ENCODE measurements around the gene FZR1. TPM values are rescaled to one million over a fixed set of nuclear protein-coding genes. Genes with fewer than 3 reads are reported as not detected.

The FZR1 gene
- total RNA-seq, 1 donor: 36.6 TPM

- H3K79me2 ChIP-seq (ENCODE audit: insufficient read depth, low read length): peaks cover 24% of the 10 kb centered on the region
- DNase-seq (ENCODE audit: insufficient read length, low spot score, missing footprints): peak; percentile 60
- peaks cover 28% of the 10 kb centered on the region for H3K36me3 ChIP-seq (ENCODE audit: insufficient read depth, low read length)
- TF ChIP-seq, protein P1, sequence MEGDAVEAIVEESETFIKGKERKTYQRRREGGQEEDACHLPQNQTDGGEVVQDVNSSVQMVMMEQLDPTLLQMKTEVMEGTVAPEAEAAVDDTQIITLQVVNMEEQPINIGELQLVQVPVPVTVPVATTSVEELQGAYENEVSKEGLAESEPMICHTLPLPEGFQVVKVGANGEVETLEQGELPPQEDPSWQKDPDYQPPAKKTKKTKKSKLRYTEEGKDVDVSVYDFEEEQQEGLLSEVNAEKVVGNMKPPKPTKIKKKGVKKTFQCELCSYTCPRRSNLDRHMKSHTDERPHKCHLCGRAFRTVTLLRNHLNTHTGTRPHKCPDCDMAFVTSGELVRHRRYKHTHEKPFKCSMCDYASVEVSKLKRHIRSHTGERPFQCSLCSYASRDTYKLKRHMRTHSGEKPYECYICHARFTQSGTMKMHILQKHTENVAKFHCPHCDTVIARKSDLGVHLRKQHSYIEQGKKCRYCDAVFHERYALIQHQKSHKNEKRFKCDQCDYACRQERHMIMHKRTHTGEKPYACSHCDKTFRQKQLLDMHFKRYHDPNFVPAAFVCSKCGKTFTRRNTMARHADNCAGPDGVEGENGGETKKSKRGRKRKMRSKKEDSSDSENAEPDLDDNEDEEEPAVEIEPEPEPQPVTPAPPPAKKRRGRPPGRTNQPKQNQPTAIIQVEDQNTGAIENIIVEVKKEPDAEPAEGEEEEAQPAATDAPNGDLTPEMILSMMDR (IDR thresholded peaks at IDR 0.05; ENCODE audit: extremely low read depth, low read depth, low read length): no peak
- no peaks in the 10 kb centered on the region for H3K27me3 ChIP-seq (ENCODE audit: insufficient read depth, low read length)
- H3K9me3 ChIP-seq (ENCODE audit: low read depth, low read length): no peaks in the 10 kb centered on the region
- H3K27ac ChIP-seq (ENCODE audit: low read depth, low read length): no peak overlapping the region
- H4K20me1 ChIP-seq (ENCODE audit: insufficient read depth, low read length): peaks cover 31% of the 10 kb centered on the region
- no peak overlapping the region for H3K4me2 ChIP-seq (ENCODE audit: insufficient read depth, low read length)
- H3K4me1 ChIP-seq (ENCODE audit: insufficient read depth, low read length): peaks cover 21% of the 10 kb centered on the region
- no peak overlapping the region for H3K4me3 ChIP-seq (ENCODE audit: insufficient read depth, low read length)
- no peak overlapping the region for H2AFZ ChIP-seq (ENCODE audit: low read length)
Measured at GRCh38 chr19:3462991-3463713, 43.0 kb upstream of the FZR1 start.

DNA sequence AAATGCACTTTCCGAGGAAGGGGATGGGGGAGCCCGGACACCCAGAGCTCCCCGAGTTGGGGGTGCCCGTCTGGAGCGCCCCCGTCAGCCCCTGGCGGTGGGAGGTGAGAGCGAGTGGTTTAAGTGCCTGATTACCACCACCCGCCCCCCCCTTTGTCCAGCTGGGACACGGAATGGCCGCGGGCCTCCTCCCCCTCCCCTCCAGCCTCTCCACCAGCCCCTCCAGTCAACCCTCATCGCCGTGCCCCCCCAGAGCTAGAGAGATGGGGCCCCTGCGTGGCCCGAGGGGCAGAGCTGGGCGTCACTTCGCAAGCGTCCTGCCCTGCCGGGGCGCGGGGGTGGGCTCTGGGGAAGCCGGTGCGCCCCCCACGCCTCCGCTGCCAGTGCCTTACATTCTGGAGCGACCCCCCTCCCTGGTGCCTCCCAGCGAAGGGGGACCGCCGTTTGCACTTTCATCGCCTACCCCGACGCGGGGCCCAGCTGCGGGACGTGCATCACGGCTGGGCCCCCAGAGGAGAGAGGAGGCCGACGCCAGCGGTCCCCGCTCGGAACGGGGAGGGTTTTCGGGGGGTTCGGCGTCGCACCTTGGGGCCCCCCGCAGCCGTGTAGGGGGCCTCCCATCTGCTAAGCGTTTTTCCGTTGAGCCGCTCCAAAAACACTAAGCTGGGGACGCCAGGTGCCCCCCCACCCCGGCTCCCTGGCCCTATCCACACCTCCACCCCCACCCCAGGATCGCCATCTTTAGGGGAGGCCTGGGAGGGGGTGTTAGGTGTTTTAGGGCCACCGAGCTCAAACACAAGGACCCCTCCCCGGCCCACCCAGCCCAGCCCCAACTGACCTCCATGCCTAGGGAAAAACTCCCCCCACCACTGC is 42.2 kb upstream of the FZR1 start:
- Histone ChIP-seq H3K4me1 (ENCODE audit: insufficient read depth, low read length) (peaks cover 13% of the 10 kb centered on the region), H4K20me1 (ENCODE audit: insufficient read depth, low read length) (peaks cover 23% of the 10 kb centered on the region), H2AFZ (ENCODE audit: low read length) (no peak overlapping the region), H3K27ac (ENCODE audit: low read depth, low read length) (no peak overlapping the region), H3K4me2 (ENCODE audit: insufficient read depth, low read length) (no peak overlapping the region), H3K79me2 (ENCODE audit: insufficient read depth, low read length) (peaks cover 19% of the 10 kb centered on the region), H3K4me3 (ENCODE audit: insufficient read depth, low read length) (no peak overlapping the region), H3K27me3 (ENCODE audit: insufficient read depth, low read length) (no peaks in the 10 kb centered on the region), H3K9me3 (ENCODE audit: low read depth, low read length) (no peaks in the 10 kb centered on the region), H3K36me3 (ENCODE audit: insufficient read depth, low read length) (peaks cover 28% of the 10 kb centered on the region)
- DNase-seq (ENCODE audit: insufficient read length, low spot score, missing footprints): peak; percentile 63
- TF ChIP-seq, protein P1 (IDR thresholded peaks at IDR 0.05; ENCODE audit: extremely low read depth, low read depth, low read length): no peak

DNA sequence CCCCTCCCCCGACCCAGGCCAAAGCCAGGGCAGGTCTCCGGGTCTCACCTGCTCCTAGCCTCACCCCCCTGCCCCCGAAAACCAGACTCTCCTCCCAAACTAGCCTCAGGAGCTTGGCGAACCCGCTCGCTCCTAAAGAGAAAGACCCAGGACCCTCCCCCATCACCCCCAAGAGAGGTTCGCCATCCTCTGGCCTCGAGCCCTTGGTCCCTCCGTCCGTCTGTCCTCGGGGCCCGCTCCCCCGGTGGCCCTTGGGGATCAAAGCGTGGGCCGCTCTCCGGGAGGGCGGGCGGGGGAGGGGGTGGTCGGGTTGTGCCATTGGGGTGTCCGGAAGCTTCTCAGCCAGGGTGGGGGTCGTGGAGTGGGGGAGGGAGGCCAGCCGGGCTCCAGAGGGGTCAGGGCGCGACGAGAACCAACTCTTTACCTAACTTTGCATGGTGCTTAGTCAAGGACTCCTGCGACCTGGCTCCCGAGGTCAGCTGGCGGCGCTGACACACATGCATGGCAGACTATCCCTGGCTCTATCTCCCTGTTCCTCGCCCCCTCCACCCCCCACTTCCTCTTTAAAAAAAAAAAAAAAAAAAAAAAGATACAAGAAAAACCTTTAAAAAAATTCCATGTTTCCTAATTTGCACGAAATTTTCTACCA is 41.4 kb upstream of the FZR1 start:
- Histone ChIP-seq H3K27ac (ENCODE audit: low read depth, low read length) (no peak overlapping the region), H3K79me2 (ENCODE audit: insufficient read depth, low read length) (peaks cover 13% of the 10 kb centered on the region), H3K4me2 (ENCODE audit: insufficient read depth, low read length) (no peak overlapping the region), H4K20me1 (ENCODE audit: insufficient read depth, low read length) (peaks cover 25% of the 10 kb centered on the region), H3K4me1 (ENCODE audit: insufficient read depth, low read length) (peaks cover 6% of the 10 kb centered on the region), H3K9me3 (ENCODE audit: low read depth, low read length) (no peaks in the 10 kb centered on the region), H3K36me3 (ENCODE audit: insufficient read depth, low read length) (peaks cover 28% of the 10 kb centered on the region), H2AFZ (ENCODE audit: low read length) (no peak overlapping the region), H3K4me3 (ENCODE audit: insufficient read depth, low read length) (no peak overlapping the region), H3K27me3 (ENCODE audit: insufficient read depth, low read length) (no peaks in the 10 kb centered on the region)
- TF ChIP-seq, protein P1 (IDR thresholded peaks at IDR 0.05; ENCODE audit: extremely low read depth, low read depth, low read length): no peak
- DNase-seq (ENCODE audit: insufficient read length, low spot score, missing footprints): peak; percentile 87
